SW 1271 (cell line): ENCODE data around the gene EIF2A.
A peak's percentile ranks its signal among the peaks of the same experiment; 100 is the strongest.

Experiments
- DNase-seq, 2 experiments: peaks; one replicate each; lab custom pipeline; 2025; lab: John Stamatoyannopoulos, UW

Gene EIF2A

DNA sequence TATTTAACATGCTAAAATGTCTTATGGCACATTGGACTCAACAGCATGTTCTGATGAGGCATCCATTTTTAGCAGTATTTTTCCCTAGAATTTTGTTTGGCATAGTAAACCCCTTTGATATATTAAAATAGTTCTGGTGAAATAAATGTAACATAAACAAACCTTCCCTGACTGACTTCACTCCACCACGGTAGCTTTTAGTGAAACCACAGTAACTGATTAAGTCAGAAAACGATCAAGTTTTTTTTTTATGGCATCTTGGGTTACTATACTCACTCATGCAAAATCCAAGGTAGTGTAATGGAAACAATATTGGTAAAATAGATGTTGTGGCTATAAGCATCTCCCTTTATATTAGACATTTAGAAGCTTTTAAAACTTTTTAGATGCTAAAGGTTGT lies 3.1 kb upstream of the EIF2A start:
- DNase-seq, result no peak

DNA sequence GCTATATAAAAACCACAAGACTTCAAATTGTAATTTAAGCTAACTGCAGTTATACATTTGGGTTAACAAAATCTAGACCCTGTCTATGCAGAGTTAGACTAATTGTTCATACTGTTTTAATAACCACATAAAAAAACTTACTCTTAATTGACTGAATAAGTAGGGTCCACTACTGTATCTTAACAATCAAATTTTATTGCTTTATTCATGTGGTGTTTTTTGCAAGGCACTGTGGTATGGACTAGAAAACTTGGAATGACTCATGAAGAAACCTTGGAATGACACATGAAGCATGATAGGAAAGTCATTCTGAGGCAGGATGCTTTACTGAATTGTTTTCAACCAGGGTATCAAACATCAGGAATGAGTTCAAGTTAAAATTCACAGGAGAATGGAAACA lies 2.5 kb upstream of the EIF2A start:
- peak in 1 of 2 experiments; percentile 24 for DNase-seq

DNA sequence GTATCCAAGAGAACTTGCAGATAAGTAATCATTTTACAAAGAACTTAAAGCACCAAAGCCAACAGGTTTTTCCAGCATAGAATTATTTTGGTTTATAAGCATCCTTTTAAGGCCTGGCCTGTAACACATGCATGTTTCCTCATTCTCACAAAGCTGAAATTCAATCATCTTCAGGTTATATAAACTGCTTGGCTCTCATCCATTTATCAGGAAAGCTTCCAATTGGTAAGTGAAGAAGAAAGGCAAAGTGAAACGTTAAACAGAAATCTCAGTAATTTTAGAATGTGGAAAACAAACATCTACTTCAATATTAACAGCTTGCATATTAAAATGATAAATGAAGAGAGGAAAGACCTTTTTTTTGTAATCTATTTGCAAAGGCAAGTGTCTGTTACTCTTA lies 1.9 kb upstream of the EIF2A start:
- no peak for DNase-seq

DNA sequence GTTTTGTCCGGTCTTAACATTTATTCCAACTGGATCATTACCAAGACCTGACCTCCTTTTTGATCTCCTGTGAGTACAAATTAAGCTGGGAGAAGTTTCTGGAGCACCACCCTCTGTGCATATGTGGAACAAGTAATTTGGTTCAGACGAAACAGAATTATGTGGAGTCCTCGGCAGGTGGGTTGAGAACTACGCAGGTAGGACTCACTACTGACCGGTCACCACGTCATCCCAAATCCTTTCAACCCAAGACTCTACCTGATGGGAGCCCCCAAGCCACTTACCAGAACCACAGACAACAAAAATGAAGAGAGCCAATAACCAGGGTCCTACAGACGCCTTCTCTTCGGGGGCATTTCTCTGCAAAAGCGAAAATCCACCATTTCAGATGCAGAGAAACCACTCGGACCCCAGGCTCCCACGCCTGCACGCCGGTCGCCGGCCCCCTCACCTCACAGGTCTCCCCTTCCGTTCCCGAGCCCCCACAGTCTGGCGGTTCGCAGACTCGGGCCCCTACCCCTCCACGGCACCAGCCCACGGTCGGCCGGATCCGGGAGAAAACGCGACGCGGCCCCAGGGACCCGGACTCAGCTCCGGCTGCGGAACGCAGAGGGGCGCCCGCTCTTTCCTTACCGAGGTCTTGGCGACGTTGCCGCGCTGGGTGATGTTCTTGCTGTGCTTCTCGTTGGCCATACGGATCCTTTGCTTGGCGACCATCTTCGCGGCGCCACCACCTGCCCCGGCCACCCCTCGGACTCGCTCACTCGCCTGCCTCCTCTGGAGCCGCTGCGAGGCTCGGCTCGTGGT lies 965 bp upstream of the EIF2A start:
- peak in 1 of 2 experiments; percentile 52 for DNase-seq

DNA sequence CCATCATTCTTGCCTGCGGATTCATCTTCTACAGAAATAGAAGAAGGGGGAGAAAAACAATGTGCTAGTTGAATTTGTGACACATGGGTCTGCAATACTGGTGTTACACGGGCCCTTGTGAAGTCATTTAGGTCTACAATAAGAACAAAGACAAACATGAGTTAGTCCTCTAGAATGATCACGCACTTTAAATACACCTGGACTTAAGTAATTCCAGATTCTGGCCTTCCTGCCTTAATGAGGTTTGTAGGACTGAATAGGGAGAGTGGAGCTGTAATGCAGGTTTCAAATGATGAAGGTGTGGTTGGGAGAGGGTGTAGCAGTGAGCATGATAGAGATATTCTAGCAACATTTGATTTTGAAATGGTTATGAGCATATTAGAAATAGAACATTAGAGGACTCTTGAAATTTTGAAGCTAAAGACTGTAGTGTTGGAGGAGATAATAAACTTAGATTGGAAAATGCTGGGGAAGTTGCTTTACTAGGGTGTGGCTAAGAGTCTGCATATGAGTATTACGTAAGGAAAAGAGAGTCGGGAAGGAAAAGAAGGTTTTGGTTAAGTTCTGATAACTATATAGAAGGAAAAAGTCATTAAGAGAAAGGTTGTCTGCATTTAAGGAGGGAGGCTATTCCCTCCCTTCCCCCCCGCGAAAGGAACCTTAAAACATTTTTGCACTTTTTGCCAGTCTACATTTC lies 606 bp downstream of the EIF2A start:
- DNase-seq, result no peak

DNA sequence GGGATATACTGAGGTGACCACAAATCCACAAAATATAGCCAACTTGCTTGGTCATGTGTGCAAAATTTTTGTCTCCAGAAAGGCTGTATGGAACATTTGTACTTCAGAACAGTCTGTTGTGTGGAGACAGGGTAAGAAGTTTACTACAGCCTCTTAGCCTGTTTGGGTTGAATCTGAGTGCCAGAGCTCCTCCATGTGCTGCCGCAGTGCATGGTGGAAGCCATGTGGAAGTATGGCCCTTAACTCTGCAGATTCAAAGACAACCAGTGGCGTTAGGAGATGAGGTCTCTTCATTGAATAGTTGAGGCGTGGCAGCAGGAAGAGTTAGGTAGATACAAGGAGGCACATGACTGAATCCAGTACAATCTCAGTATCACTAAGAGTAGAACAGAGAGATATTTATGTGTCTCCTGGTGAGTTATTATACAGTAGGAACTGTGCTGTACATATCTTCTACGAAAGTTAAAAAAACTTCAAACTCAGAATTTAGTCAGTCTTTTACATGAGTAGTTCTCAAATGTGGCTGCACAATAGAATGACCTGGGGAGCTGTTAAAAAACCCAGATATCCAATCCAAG lies 9.4 kb downstream of the EIF2A start:
- DNase-seq, result no peak

DNA sequence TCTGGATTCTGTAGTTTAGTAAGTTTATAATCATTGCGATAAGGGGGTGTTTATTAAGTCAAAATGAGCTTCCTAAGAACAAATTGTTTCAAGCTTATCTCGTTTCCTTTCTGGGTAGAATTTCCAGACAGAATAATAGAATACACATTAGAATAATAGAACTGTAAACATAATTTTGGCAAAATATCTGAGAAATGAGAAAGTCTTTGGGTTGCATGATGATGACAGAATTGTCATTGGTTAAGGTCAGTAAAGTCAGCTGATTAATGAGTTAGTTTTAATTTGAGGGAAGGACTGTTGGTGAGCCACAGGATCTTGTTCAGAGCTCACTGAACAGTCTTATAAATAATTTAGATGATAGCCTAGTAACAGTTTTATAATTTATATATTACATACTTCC lies 10.2 kb downstream of the EIF2A start:
- DNase-seq, result no peak

DNA sequence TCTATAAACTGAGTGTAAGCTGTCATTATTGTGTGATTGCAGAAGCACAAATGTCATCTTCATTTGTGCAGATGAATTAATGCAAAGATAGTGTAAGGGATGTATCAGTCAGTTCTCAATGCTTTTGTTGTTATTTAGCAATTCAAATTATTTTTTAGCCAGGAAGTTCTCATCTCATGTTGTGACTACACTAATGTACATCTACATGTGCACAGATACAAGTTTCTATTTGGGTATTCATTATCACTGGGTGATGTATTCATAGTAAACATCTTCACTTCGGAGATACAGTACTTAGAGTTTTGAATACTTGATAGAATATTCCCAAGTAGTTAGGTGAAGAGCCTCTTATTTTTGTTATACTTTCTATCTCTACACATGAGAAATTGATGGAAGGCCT lies 11.1 kb downstream of the EIF2A start:
- DNase-seq, result no peak

DNA sequence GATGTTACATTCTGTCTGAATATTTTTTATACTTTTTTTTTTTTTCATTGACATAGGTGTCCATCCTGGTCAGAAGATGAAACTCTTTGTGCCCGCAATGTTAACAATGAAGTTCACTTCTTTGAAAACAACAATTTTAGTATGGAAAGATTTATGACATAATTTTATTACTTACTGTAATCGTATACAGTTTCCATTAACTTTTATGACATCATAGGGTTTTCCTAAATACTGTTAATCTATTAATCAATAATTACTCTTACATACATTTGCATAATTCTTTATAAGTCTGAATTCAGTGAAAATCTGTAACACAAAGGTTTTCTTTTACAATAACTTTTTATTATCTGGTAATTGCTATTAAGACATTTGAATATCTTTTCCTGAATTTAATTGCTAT lies 17.7 kb downstream of the EIF2A start:
- no peak for DNase-seq

DNA sequence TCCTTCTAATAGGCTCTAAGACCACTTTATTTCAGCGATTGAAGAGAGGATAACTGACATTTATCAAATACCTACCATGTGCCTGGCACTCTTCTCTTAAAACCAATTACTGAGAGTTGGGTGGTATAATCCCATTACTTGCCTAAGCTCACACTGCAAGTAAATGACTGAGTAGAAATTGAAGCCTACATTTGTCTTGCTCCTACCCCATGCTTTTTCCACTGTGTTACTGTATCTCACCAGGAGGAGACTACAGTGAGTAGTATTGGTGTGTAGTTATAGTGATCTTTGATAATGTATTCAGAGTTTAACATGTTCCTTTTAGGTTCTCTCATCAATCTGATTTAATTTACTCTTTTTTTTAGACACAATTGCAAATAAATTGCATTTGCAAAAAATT lies 20.7 kb downstream of the EIF2A start:
- no peak for DNase-seq

DNA sequence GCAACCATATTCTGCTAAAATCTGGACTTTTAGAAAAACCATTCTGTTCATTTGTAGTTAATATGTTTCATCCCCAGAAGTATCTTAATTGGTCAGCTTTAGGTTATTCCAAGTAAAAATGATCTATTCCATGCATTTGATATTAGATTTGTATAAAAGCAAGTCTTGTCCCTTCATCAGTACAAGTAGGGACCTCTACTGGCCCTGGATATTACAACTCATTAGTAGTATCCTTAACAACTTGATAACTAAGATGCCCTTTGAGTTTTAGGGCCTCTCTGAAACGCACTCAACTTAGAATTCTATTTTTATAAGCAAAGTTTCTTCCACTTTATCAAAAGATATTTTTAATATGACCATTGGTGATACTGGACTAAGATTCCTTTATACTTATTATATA lies 31.3 kb downstream of the EIF2A start:
- peak in 1 of 2 experiments; percentile 14 for DNase-seq

DNA sequence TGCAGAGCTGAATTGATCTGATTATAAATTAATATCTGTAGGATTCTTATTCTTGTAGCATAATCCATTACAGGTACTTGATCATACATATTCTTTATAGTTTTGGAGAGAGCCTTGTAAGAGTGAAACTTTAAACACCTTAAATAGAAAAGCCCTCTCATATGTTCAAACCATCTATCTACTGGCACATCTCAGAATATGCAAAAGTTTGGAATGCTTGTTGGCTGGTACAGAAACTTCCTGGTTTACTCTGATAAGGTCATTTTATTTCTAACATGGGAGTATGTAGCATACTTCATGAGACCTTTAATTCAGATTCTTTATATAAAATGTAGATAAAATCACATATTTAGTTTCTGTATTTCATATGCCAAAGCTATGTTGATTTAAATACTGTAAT lies 34.6 kb downstream of the EIF2A start:
- DNase-seq, result no peak

DNA sequence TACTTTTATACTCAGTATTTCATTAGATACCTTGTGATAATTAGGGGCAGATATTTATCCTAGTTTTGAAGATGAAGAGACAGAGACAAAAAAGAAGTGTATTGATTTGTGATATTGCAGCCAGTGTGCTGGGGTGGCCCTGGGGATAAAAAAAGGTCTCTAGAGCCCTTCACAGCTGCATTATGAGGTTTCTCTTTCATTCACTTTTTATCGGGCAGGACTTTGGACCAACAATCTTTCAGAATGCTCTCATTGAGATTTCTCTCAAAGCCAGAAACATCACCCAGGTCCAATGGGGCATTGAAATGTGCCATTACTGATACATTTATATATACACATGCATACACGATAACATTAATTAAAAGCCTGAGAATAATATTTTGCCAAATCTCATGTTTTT lies 36.0 kb downstream of the EIF2A start:
- DNase-seq, result no peak

DNA sequence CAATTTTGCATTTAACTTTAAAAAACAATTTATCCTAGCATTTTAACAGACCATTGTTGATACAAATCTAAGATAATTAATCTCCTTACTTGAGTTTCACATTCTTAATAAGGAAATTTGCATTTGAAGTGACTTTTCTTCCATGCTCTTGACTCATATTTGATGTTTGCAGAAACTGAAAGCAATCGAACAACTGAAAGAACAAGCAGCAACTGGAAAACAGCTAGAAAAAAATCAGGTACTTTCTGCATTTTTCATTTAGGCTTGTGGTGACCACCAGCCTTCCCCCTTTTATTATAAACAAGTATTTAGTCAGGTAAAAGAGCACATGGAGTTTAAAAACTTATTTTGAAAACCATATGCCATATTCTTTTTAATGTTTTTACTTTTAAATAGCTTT lies 36.4 kb downstream of the EIF2A start:
- DNase-seq, result no peak

DNA sequence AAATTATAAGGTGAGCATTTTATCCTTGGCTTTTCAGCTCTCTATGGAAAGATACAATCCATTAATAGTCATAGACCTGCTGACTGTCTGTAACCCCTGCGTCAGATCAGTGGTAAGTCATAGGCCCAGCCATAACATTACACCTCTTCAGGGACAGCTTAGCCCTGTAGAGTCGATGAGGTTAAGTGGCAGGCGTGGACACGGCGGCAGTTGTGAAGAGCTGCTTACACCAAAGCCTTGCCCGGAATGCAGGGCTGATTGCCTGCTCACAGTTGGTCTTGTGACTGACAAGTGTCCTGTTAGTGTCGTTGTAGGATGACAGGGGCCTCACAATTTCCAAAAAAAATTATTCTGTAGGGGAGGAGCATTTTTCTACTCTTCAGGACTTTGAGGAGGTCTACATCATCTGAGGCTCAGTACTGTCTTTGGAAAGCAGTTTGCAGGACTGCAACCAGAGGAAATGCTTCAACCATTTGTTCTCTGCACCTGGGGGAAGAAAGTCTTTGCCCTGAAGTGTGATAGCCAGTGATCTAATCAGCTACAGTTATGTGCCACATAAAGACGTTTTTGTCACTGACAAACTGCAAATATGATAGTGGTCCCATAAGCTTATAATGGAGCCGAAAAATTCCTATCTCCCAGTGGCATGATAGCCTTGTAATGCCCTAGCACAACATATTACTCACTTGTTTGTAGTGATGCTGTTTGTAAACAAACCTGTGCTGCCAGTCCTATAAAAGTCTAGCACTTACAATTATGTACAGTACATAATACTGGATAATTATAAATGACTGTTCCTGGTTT lies 41.6 kb downstream of the EIF2A start:
- DNase-seq, result no peak

DNA sequence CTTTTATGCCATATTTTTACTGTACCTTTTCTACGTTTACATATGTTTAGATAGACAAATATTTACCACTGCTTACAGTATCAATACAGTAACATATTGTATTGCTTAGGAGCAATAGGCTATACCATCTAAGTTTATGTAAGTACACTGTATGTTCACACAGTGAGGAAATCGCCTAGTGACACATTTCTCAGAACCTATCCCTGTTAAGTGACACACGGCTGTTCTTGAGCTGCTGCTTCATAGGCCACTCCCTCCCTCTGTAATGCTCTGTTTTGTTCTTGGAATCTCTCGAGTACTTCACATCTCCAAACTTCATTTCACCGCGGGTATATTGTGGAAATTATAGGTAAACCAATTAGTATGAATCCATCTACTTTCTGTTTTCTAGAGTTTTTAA lies 43.2 kb downstream of the EIF2A start:
- DNase-seq, result no peak

DNA sequence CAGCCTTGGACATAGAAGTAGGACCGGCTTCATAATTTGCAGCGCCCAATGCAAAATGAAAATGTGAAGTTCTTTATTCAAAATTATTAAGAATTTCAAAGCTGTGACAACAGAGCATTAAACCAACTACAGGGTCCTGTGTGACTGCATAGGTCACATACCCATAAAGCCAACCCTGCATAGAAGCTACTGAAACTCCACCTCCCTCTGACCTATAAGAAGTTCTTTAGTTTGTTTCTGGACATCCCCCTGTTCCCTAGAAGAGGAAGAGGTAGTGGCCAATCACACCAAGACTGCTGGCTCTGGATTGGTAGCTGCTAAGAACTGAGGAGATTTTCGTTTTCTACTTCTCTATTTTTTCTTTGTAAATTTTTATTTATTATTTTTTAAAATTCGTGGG lies 47.6 kb downstream of the EIF2A start:
- DNase-seq, result no peak

DNA sequence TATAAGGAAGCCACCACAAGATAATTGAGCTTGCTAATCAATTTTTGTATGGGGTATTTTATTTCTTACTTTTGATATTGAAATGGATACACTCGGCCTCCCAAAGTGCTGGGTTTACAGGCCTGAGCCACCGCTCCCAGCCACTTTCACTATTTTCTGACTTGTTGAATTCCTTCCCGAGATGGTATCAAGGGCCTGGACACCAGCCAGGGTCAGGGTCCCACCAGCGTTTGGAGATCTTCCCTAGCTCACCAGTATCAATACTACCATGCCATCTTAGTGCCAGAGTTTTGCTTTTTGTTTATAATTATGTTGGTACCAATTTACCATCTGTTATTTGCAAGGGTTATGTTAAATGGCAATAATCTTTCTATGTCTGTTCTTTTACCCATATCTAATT lies 51.1 kb downstream of the EIF2A start:
- no peak for DNase-seq

DNA sequence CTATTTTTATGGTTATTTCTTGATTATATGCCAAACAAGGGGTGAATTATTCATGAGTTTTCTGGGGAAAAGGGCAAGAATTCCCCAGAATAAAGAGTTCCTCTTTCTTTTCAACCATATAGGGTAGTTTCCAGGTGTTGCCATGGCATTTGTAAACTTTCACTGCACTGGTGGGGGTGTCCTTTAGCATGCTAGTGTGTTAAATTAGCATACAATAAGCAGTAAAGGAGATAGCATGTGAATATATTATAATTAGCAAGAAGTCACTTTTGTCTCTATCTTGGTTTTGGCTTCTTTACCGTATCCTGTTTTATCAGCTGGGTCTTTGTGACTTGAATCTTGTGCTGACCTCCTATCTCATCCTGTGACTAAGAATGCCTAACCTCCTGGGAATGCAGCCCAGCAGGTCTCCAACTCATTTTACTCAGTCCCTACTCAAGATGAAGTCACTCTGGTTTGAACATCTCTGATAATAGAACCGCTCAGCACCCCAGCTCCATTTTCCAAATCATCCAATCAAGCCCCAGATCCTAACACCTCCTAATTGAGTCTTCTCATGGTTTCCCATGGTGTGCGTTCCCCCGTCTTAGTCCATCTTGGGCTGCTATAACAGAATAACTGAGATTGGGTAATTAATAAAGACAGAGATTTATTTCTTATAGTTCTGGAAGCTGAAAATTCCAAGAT lies 53.2 kb downstream of the EIF2A start:
- peak; percentile 34 to 79 for DNase-seq

DNA sequence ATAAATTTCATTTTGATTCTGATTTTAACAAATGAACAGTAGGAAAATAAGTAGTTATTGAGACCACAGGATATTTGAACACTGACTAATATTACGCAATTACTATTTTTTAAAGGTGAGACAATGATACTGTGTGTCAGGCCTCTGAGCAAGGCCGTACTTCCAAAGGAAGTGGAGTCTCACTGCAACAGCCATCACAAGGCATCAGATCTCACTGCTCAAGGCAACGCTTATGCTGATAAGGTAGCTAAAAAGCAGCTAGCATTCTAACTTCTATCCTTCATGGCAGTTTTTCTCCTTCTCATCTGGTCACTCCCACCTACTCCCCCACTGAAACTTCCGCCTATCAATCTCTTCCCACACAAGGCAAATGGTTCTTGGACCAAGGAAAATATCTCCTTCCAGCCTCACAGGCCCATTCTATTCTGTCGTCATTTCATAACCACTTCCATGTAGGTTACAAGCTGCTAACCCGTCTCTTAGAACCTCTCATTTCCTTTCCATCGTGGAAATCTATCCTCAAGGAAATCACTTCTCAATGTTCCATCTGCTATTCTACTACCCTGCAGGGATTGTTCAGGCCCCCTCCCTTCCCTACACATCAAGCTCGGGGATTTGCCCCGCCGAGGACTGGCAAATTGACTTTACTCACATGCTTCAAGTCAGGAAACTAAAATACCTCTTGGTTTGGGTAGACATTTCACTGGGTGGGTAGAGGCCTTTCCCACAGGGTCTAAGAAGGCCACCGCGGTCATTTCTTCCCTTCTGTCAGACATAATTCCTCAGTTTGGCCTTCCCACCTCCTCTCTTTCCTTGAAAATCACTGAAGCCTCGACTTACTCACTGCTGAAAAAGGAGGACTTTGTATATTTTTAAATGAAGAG lies 54.3 kb downstream of the EIF2A start:
- DNase-seq, result peak in 1 of 2 experiments; percentile 45
